Erythroblast (primary cell): ENCODE data around the gene ACTL8.

Experiments used
- DNase-seq, 2 experiments: peaks; one replicate each; lab custom pipeline; 2025; lab: John Stamatoyannopoulos, UW
- GATA1 ChIP-seq: IDR thresholded peaks from 2 replicates; pipeline ENCODE4 v1.6.1; 2011; ENCODE audit warnings: low read depth, mild to moderate bottlenecking, control low read depth, low read length, moderate library complexity
- POLR2A ChIP-seq: IDR thresholded peaks from 2 replicates; pipeline ENCODE4 v1.6.1; 2011; ENCODE audit warnings: mild to moderate bottlenecking, low read length

The ACTL8 gene

DNA sequence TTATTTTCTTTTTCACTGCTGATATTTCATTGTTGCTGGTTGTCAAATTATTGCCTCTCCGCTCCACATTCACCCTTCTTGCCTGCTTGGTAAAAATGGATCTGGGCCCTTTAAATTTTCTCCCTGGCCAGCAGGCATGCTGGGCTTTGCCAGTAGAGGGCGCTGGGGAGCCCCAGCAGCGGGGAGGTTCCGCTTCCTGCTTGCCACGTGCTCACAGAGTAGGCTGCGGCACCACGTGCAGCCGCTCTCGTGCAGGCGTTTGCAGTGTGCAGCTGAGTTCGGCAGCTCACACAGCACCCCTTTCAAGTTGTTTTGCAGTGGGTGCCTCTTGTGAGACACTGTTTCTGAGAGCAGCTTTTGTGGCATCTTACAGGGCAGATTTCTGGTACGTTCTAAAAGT, at the start of gene ACTL8:
ACTL8 (plus strand) TSS at position 214 of the 400 bp plus-strand sequence. CDS start 67,676 bp downstream, outside the sequence.
- TF ChIP-seq GATA1 (no peak), POLR2A (no peak)
- peak; percentile 10 to 16 for DNase-seq

GRCh38 chr1:17706445-17706844, 48.7 kb upstream of the ACTL8 start:
- no peak for DNase-seq
- TF ChIP-seq GATA1, result no peak
- no peak for TF ChIP-seq POLR2A

DNA sequence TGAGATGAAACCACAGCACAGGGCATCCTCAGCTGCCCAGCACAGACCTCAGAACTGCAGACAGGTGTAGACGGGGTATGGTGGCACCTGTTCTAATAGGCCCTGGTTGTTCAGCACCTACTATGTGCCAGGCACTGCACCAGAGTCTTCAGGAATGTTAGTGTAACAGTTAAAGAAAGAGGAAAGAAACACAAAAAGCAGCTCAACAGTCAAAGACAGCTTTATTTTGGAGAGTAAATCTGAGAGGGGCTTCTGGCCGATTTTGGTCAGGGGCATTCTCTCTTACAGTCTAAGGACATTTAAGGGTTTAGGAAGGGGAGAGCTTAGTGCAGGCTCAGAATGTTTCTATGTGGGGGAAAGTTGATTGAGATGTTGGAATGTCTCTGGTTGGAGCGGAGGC, 45.2 kb upstream of the ACTL8 start:
- TF ChIP-seq GATA1 (no peak), POLR2A (no peak)
- DNase-seq, result no peak

DNA sequence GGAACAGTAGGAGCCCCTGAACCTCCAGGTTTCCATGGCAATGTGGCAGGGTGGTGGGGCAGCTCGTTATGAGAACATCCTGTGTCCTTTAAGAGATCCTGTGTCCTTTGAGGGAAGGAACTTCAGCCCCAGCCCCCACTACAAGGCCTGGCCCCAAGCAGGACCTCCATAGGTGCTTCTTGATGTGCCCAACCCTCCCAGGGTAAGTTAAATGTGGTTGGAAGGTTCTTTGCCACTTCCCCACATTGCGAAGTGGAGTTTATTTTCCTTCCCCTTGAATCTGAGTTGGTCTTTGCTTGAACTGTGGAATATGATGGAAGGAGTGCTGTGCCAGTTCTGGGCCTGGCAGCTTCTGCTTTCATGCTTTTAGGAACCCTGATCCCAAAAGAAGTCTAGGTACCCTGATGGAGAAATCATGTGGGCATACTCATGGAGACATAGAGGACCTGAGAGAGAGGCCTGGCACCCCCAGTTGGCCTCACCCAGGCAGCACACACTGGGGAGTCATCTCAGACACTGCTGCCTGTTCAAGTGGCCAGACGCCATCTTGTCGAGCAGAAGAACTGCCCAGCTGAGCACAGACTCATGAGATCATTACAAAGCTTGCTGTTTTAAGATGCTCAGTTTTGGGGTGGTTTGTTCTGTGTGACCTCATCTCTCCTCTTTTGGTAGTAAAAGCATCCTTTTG, 44.1 kb upstream of the ACTL8 start:
- TF ChIP-seq GATA1, result no peak
- TF ChIP-seq POLR2A, result no peak
- DNase-seq, result no peak

- no peak for DNase-seq
- TF ChIP-seq GATA1 (no peak), POLR2A (no peak)
These were observed 43.6 kb upstream of the ACTL8 start for GRCh38 chr1:17711577-17711910.

GRCh38 chr1:17711941-17712340, 43.2 kb upstream of the ACTL8 start:
- no peak for DNase-seq
- TF ChIP-seq POLR2A (no peak), GATA1 (no peak)

- no peak for DNase-seq
- TF ChIP-seq GATA1 (no peak), POLR2A (no peak)
These were observed 41.1 kb upstream of the ACTL8 start for GRCh38 chr1:17713993-17714392.

DNA sequence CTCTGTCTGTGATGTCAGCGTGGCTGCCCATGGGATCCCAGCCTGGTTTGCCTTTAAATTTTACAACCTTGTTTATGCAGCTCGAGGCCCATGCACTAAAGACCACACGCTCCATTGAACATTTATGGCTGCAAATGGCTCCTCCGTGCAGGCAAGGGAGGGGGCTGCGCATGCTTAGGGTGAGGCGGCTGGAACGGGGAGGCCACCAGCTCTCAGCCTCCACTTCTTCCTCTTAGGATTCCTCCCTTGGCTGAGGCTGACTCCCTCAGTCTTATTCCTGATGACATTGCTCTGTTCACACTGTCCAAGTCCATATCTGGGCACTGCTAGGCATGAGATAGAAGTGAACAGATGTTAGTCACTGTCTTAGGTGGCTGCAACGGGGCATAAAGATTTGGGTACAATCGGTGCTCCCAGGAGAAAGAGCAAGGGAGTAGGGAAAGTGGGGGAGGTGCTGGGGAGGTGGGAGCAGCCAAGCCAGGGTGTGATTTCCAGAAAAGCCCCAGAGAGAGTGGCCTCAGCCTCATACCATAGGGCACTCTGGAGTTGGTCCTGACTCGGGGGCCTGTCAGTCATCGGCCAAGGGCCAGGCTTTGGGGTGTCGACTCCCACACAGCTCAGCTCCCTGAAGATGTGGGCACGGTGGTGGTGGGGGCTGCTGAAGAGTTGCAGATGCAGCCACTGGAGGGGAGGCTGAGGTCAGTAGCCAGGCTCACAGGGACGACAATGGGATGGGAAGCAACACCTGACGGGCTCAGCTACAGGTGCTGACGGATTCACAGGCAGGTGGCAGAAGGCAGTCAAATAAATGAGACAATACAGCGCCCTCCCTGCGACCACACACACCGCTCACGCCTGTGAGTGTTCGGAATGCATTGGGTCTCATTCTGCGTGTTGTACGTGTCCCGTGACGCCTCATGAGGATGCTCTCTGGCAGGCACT, 37.3 kb upstream of the ACTL8 start:
- no peak for DNase-seq
- TF ChIP-seq POLR2A, result no peak
- no peak for TF ChIP-seq GATA1

GRCh38 chr1:17719874-17720273, 35.3 kb upstream of the ACTL8 start:
- DNase-seq, result no peak
- TF ChIP-seq POLR2A (no peak), GATA1 (no peak)

DNA sequence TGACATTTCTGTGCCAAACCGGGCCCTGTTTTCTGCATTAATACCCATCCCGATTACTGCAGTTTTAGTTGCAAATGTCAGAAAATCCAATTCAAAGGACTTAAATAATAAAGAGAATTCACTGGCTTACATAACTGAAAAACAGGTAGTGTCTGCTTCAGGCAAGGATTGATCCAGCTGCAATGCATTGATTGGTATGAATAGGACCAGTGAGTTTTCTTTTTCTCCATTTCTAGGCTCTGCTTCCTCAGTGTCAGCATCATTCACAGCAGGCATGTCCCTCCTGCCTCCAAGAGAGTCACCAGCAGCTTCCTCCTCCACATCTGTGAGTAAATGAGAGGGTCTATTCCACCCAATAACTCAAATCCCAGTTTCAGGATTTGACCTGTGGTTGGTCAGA, 33.7 kb upstream of the ACTL8 start:
- no peak for DNase-seq
- no peak for TF ChIP-seq POLR2A
- no peak for TF ChIP-seq GATA1

GRCh38 chr1:17723684-17724083, 31.4 kb upstream of the ACTL8 start:
- TF ChIP-seq POLR2A (no peak), GATA1 (no peak)

DNA sequence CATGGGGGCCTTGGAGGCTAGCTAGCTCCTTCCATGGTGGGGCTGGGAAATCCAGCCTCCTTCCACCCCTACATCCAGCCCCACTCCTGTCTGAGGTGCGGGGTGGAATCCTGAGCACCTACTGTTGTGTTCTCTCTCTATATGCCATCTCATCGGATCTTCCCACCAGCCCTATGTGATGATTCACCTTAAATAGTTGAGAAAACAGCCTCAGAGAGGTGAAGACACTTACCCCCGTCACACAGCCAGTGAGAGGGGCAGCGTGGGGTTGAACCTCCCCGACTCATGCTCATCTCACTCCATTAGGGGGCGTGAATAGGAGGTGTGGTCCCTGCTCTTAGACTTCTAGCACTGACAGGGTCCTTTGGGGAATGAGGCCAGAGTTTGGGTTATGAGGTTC, 31.0 kb upstream of the ACTL8 start:
- TF ChIP-seq POLR2A (no peak), GATA1 (no peak)

More at GRCh38 chr1:17723684-17724083, 31.4 kb upstream of the ACTL8 start:
- DNase-seq, result no peak

DNA sequence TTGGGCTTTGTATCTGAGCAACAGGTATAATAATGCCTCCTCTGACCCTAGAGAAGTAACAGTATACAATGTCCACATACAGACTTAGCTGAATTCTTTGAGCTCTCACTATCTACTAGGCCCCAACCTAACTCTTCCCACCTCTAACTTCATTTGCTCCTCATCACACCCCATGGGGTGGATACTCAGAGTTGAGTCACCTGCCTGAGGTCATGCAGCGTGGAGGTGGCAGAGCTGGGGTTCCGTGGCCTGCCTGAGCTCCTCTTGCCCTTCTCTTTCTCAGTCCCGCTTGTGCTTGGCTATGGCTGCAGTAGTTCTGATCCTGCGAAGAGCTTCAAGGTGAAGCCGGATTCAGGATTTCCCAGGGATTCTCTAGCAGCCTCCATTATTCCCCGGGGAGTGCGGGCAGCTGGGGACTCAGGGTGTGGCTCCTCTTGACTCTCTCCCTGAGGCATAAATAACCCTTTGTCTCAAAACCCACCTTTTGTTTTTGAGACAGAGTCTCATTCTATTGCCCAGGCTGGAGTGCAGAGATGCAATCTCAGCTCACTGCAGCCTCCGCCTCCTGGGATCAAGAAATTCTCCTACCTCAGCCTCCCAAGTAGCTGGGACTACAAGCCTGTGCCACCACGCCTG, 29.9 kb upstream of the ACTL8 start:
- TF ChIP-seq POLR2A (no peak), GATA1 (no peak)
- no peak for DNase-seq

More for the DNA sequence above, 31.0 kb upstream of the ACTL8 start:
- no peak for DNase-seq

- TF ChIP-seq GATA1, result no peak
- TF ChIP-seq POLR2A, result no peak
These were observed 29.1 kb upstream of the ACTL8 start for GRCh38 chr1:17725811-17726582.

More at GRCh38 chr1:17725811-17726582, 29.1 kb upstream of the ACTL8 start:
- no peak for DNase-seq
